Epithelial cell of proximal tubule (primary cell): ENCODE measurements around the gene LRRC36. TPM values are rescaled to one million over a fixed set of nuclear protein-coding genes. Genes with fewer than 3 reads are reported as not detected.
"Not testable (repeated sequence)": the region's sequence is repeated elsewhere in the genome, so short reads cannot be mapped to it uniquely, and the experiment has no call there.

Source experiments
- DNase-seq: peaks from one replicate; pipeline ENCODE4 v3.0.0-alpha.2; 2011; ENCODE audit warnings: low read depth
- H3K4me3 ChIP-seq: 2 replicates; pipeline ENCODE4 v1.5.1; 2011; ENCODE audit warnings: low read depth, mild to moderate bottlenecking, low read length
- total RNA-seq: library from RNA; depleted of rRNA; stranded (reverse); fragments of >200 nt; gene quantifications from 2 replicates; pipeline ENCODE4 v1.2.3, GENCODE V29; 2015
- TF ChIP-seq, protein P1 (sequence below): conservative IDR thresholded peaks from 2 replicates; pipeline ENCODE4 v1.5.1; 2012; ENCODE audit warnings: low read depth, mild to moderate bottlenecking, low read length

Gene LRRC36
- total RNA-seq, 1 donor from 2014 or later, result 0.52 TPM

DNA sequence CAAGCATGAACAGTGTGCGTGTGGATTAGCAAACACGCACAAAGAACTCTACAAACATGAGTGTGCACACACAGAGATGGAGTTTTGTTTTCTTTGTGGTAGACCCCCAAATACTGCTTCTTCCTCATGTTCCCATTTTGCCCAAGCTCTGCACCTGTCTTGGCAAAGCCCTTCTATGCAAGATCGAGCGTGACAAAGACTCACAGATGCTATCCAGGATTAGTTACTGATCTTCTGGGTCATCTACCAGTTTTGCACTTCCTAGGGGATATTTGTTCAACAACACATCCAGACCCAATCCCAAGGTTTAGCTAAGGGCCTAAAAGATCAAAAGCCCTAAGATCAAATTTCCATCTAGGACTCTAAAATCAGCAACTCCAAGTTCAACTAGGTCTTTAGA, 16.0 kb downstream of the LRRC36 start:
- TF ChIP-seq, protein P1, sequence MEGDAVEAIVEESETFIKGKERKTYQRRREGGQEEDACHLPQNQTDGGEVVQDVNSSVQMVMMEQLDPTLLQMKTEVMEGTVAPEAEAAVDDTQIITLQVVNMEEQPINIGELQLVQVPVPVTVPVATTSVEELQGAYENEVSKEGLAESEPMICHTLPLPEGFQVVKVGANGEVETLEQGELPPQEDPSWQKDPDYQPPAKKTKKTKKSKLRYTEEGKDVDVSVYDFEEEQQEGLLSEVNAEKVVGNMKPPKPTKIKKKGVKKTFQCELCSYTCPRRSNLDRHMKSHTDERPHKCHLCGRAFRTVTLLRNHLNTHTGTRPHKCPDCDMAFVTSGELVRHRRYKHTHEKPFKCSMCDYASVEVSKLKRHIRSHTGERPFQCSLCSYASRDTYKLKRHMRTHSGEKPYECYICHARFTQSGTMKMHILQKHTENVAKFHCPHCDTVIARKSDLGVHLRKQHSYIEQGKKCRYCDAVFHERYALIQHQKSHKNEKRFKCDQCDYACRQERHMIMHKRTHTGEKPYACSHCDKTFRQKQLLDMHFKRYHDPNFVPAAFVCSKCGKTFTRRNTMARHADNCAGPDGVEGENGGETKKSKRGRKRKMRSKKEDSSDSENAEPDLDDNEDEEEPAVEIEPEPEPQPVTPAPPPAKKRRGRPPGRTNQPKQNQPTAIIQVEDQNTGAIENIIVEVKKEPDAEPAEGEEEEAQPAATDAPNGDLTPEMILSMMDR, result no peak
- DNase-seq, result no peak
- H3K4me3 ChIP-seq, result no peak overlapping the region

DNA sequence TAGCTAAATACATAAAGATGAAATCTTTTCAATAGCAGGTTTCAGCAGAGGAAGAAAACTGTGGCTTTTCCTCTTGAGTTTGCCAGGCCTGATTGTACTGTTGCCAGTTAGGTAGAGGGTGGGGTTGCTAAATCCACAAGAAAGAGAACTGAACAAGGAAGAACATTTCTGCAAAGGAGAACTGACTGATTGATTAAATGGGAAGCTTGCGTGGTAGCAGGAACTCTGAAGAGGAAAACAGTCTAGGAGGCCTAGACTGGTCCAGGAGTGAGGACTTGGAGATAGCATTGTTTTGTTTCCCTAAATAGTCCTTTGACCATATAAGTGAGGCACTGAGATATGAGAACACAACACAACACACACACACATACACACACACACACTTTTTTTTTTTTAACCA, 18.8 kb downstream of the LRRC36 start:
- TF ChIP-seq, protein P1, result no peak
- no peak overlapping the region for H3K4me3 ChIP-seq
- no peak for DNase-seq

GRCh38 chr16:67346341-67346740, 19.7 kb downstream of the LRRC36 start:
- DNase-seq, result no peak
- H3K4me3 ChIP-seq, result no peak overlapping the region
- TF ChIP-seq, protein P1, result no peak

DNA sequence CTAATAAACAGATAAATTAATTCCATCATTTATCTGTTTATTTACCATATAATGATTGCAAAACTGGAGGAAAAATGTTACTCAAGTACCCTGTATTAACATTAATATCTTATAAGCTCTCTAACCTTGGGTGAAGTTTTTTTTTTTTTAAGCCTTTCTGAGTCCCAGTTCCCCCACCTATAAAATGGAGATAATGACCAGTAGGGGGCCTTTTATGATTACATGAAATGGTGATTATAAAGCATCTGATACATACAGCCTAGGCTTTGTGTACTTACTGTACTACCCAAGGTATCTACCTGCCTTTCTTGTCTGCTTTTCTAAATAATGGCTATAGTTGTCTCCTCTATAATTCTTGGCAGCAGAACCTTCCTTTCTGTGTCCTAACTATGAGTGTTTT, 22.6 kb downstream of the LRRC36 start:
- no peak for DNase-seq
- TF ChIP-seq, protein P1, result peak; percentile 57
- no peak overlapping the region for H3K4me3 ChIP-seq

DNA sequence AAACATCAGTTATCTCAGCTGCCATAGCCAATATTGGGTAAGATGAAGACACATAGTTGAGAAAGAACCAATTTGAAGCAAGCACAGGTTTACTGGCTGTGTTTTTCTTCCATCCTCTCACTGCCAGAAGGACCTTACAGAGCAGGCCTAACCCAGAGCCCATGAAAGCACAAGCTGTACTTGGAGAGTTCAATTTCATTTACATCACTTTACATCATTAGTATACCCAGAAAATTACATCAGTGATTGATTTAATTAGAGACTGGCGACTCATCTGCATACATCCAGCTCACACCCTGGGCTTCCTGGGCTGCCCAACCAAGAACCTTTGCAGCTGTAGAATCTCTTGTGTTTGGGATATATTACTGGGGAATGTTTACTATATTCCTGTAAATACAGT, 23.7 kb downstream of the LRRC36 start:
- TF ChIP-seq, protein P1, result no peak
- DNase-seq, result no peak
- no peak overlapping the region for H3K4me3 ChIP-seq

DNA sequence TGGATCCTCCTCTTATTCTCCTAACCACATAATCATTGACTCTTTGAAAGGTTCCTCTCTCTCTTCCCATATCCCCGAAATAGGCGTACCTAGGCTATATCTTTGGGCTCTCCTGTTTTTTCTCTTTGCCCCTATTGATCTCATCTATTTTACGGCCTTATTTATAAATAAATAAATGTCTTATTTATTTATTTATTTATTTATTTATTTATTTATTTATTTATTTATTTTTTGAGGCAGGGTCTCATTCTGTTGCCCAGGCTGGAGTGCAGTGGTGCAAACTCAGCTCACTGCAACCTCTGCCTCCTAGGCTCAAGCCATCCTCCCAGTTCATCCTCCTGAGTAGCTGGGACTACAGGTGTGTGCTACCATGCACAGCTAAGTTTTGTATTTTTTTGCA, 25.8 kb downstream of the LRRC36 start:
- DNase-seq, H3K4me3 ChIP-seq: not testable (repeated sequence)

DNA sequence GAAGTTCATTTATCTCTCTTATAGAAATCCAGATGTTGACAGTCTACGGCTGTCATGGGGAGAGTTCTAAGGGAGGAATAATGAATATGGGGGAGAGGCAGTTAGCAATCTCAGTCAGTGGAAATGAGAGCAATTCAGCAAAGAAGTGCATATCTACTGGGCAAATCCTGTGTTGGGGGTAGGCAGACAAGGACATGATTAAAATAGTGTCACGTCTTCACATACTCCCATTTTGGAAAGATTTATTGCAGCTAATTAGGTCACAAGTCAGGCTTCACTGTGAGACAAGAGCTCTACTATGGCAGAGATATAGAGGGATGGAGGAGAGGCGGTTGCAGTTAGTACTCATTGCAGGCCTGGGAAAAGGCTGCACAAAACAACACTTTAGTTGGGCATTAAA, 29.8 kb downstream of the LRRC36 start:
- H3K4me3 ChIP-seq, result no peak overlapping the region
- no peak for DNase-seq
- TF ChIP-seq, protein P1, result no peak

DNA sequence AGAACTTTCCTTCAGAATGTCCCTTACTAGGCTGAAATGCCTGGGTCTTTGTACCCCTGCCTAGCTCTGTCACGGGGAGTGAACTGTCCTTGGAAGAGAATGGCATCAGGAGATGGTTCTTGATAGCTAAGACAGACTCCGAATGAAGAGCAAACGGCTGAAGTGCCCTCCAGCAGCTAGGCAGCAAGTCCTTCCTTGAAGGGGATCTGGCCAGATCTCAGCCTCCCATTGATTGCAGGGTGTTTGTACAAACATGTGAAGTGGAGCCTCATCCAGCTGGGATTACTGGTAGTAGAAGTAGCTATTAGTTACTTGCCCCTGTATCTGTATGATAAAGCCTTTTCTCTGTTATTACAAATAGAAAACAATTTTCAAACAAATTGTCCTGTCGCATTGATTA, 30.9 kb downstream of the LRRC36 start:
- DNase-seq, result no peak
- H3K4me3 ChIP-seq, result no peak overlapping the region
- TF ChIP-seq, protein P1, result no peak

GRCh38 chr16:67359540-67360269, 33.1 kb downstream of the LRRC36 start:
- DNase-seq, H3K4me3 ChIP-seq: not testable (repeated sequence)
